ENCODE measurements around the gene KRT31.

The KRT31 gene

DNA sequence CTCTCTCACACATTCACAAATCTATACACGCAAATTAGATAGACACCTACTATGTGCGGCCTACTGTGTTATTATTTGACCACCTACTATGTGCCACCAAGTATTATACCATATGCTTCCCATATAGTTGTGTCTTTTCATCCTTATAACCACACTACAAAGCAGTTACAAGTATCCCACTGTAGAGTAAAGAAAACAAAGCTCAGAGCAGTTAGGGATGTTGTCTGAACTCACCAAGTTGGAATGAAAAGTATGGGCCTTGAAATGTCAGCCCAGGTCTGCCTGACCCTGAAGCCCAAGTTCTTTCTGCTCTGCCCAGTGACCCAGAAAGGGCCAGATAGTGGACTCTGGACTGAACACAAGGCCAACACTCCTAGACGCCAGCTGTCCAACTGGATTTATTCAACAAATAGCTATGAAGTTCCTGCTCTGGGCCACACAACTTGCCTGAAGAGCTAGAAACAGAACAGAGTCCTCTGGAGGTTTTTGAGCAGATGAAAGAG, 18.5 kb upstream of the KRT31 start:
- ChIA-PET POLR2A (interaction anchor here (0.6 to 1.2 kb wide), 2 partner anchors 12 to 593 kb away, joined by 3 to 4 read pairs; partner anchors contain the start of gene KRT10), CTCF (interaction anchor here (0.8 to 1.3 kb wide), 5 partner anchors 12 to 232 kb away, joined by 3 to 6 read pairs (median 3); partner anchors contain the start of gene KRT34)
- TF ChIP-seq, protein P1, sequence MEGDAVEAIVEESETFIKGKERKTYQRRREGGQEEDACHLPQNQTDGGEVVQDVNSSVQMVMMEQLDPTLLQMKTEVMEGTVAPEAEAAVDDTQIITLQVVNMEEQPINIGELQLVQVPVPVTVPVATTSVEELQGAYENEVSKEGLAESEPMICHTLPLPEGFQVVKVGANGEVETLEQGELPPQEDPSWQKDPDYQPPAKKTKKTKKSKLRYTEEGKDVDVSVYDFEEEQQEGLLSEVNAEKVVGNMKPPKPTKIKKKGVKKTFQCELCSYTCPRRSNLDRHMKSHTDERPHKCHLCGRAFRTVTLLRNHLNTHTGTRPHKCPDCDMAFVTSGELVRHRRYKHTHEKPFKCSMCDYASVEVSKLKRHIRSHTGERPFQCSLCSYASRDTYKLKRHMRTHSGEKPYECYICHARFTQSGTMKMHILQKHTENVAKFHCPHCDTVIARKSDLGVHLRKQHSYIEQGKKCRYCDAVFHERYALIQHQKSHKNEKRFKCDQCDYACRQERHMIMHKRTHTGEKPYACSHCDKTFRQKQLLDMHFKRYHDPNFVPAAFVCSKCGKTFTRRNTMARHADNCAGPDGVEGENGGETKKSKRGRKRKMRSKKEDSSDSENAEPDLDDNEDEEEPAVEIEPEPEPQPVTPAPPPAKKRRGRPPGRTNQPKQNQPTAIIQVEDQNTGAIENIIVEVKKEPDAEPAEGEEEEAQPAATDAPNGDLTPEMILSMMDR (IDR thresholded peaks at IDR 0.05; ENCODE audit: insufficient read depth, low read length, missing control alignments), result no peak
- H3K4me3 ChIP-seq (ENCODE audit: low read depth, low read length), result no peak overlapping the region
- no peak for DNase-seq (ENCODE audit: low read depth, low spot score)

DNA sequence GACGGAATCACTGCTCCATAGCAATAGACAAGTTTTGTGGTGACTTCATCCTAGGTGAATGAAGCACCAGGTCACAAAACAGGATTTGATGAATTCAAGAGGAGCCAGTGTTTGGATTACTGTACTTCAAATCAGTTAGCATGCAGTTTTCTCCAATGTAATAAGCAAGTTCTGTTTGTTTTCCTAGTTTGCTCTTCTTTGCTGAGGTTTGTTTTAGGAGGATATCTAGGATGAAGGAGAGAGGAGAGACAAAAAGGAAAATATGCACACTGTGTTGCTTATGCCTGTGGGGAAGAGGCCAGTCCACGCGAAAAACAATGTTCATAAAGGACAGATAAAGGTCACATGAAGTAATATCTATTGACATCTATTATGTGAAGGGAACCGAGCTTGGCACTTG, 18.0 kb upstream of the KRT31 start:
- no peak for DNase-seq (ENCODE audit: low read depth, low spot score)
- CTCF ChIA-PET, result interaction anchor here (1.1 to 1.3 kb wide), 4 partner anchors 12 to 233 kb away, joined by 3 to 6 read pairs (median 4); partner anchors contain the start of gene KRT34

DNA sequence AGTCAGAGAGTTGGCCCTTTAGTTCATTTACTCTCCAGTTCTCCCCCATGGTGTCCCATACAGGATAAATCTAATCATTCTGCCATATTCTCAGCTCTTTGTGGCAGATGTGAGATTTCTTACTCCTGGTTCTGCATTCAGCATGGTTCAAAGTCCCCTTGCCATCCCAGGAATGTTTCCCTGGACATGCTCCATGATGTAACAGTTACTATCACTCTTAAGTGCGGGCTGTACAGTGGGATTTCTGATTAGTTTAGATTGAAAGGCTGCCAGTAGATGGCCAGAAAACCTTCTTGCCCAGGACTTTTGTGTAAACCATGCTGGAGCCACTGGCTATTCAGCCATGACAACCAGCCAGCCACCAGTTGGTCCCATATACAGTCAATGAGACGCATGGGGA, 16.6 kb upstream of the KRT31 start:
- no peak for DNase-seq (ENCODE audit: low read depth, low spot score)
- H3K4me3 ChIP-seq (ENCODE audit: low read depth, low read length), result no peak overlapping the region
- CTCF ChIA-PET, result interaction anchor here (0.7 kb wide), 1 partner anchor 9 kb away, joined by 4 read pairs; no protein-coding TSS in a partner anchor
- TF ChIP-seq, protein P1 (IDR thresholded peaks at IDR 0.05; ENCODE audit: insufficient read depth, low read length, missing control alignments), result no peak
- POLR2A ChIA-PET, result interaction anchor here (1.4 kb wide), 1 partner anchor 10 kb away, joined by 4 read pairs; no protein-coding TSS in a partner anchor

More for the DNA sequence above, 18.0 kb upstream of the KRT31 start:
- POLR2A ChIA-PET, result interaction anchor here (1.2 kb wide), 1 partner anchor 11 kb away, joined by 4 read pairs; no protein-coding TSS in a partner anchor
- no peak overlapping the region for H3K4me3 ChIP-seq (ENCODE audit: low read depth, low read length)
- TF ChIP-seq, protein P1 (IDR thresholded peaks at IDR 0.05; ENCODE audit: insufficient read depth, low read length, missing control alignments), result no peak

DNA sequence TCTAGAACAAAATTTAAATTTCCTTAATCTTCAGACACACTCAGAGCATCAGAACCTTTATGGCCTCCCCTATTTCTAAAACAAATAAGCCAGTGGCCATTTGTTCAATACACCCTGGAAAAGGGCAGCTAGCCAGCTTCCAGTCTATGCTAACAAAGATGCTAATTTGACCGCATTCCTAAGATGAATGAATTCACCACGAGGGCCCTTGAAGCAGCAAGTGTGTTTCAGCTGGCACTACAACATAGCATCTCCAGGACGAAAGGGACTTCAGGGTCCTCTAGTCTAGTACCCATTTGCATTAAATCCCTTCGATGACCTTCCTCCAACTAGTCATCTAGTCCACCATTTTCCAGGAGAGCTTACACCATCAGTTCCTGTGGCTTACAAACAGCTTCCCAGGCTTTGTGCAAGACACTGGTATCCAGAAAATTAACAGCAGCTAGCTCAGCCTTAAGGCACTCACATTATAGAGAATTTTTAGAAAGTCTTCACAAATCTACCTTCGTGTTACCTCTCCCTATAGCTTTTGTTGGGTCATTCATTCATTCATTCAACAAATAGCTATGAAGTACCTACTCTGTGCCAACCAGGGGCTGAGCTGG, 16.0 kb upstream of the KRT31 start:
- POLR2A ChIA-PET, result interaction anchor here (1.4 kb wide), 1 partner anchor 10 kb away, joined by 4 read pairs; no protein-coding TSS in a partner anchor
- CTCF ChIA-PET, result interaction anchor here (0.7 kb wide), 1 partner anchor 9 kb away, joined by 4 read pairs; no protein-coding TSS in a partner anchor
- DNase-seq (ENCODE audit: low read depth, low spot score), result no peak
- no peak overlapping the region for H3K4me3 ChIP-seq (ENCODE audit: low read depth, low read length)
- TF ChIP-seq, protein P1 (IDR thresholded peaks at IDR 0.05; ENCODE audit: insufficient read depth, low read length, missing control alignments), result no peak

DNA sequence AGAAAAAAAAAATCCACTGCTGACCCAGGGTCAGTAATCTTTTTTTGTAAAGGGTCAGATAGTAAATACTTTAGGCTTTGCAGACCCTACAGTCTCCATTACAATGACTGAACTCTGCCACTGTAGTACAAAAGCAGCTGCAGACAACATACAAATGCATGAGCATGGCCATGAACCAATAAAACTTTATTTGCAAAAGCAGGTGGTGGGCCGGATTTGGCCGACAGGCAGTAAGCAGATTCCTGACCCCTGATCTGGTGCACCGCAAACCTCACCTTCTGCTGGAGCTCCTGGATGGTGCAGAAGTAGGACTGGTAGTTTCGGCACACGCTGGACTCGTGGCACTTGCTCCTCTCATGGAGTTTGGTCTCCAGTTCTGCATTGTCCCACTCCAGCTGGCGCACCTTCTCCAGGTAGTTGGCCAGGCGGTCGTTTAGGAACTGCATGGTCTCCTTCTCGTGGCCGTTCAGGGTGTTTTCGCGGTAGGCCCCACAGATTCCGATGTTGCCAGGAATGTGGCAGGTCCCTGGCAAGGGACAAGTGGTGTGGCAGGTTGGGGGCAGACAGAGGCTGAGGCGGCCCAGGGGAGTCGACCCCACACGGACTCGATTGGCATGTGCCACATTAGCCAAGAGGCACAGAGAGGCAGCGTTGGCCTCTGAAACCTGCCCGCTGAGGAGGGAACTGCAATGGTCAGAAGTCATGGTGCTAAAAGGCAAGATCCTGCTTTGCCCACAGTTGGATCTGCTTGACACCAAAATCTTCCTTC, 13.8 kb upstream of the KRT31 start:
- CTCF ChIA-PET, result interaction anchor here (1.1 to 1.2 kb wide), 2 partner anchors 15 to 18 kb away, joined by 3 read pairs; no protein-coding TSS in a partner anchor
- TF ChIP-seq, protein P1 (IDR thresholded peaks at IDR 0.05; ENCODE audit: insufficient read depth, low read length, missing control alignments), result no peak
- no peak overlapping the region for H3K4me3 ChIP-seq (ENCODE audit: low read depth, low read length)
- no peak for DNase-seq (ENCODE audit: low read depth, low spot score)
- POLR2A ChIA-PET, result no interaction called here
